Activated naive CD8-positive, alpha-beta T cell treated with anti-CD3 and anti-CD28 coated beads, Interleukin-2, amount 10 ng/mL, durations not matched to agents 7 days and 5 days (primary cell): Measurements from ENCODE around the gene FRMPD2. TPM values are rescaled to one million over a fixed set of nuclear protein-coding genes. Genes with fewer than 3 reads are reported as not detected.

Experiments used
- ATAC-seq: fragments of 150-1000 bp; cut with Tn5 transposase; one replicate; pipeline ENCODE4 v1.10.0; 2021; ENCODE audit warnings: low read depth, moderate library complexity
- POLR2A ChIA-PET: fragments of 350-600 bp; sonication (Branson Sonifier 250); formaldehyde crosslinking; loops from one replicate; lab custom pipeline; 2021; ENCODE audit warnings: antibody characterized with exemption; lab: Charles Lee
- DNase-seq: peaks from one replicate; pipeline ENCODE4 v3.0.0; 2021
- H3K27ac Mint-ChIP-seq: one replicate; pipeline ENCODE4 v1.8.0; 2022; ENCODE audit warnings: mild to moderate bottlenecking, mixed read lengths
- H3K27me3 Mint-ChIP-seq: one replicate; pipeline ENCODE4 v1.8.0; 2022; ENCODE audit warnings: mild to moderate bottlenecking, moderate library complexity, mixed read lengths
- H3K36me3 Mint-ChIP-seq: one replicate; pipeline ENCODE4 v1.8.0; 2021; ENCODE audit warnings: mild to moderate bottlenecking, mixed read lengths
- H3K4me1 Mint-ChIP-seq: one replicate; pipeline ENCODE4 v1.8.0; 2021; ENCODE audit warnings: mixed read lengths
- H3K4me3 Mint-ChIP-seq: one replicate; pipeline ENCODE4 v1.8.0; 2022; ENCODE audit warnings: mild to moderate bottlenecking, moderate library complexity, mixed read lengths
- H3K9me3 Mint-ChIP-seq: one replicate; pipeline ENCODE4 v1.8.0; 2021; ENCODE audit warnings: mixed read lengths
- total RNA-seq, 2 experiments: library from RNA; stranded (reverse); gene quantifications; one replicate each; pipeline ENCODE4 v1.2.3, GENCODE V29; 2021

Gene FRMPD2
- total RNA-seq, 2 experiments from 2014 or later, result not detected

DNA sequence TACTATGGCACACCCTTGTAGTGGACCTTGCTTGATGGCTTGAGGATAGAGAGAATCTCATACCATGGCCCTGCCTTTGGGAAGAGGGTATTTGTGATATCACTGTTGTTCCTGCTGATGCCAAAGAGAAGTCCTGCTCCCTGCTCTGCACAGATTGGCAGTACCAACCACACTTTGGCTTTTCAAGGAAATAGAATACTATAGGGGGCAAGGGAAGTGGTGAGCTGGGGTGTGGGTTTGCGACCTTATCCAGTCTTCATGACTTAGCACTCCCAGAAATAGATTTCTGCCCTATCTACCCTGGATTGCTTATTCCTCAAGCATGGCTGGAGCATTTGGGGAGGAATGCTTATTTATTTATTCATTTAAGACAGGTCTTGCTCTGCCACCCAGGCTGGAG, 25.2 kb upstream of the FRMPD2 start:
- no peak overlapping the region for H3K4me3 Mint-ChIP-seq
- peaks cover 7% of the 10 kb centered on the region for H3K4me1 Mint-ChIP-seq
- POLR2A ChIA-PET, result interaction anchor here (0.7 kb wide), 1 partner anchor 895 kb away, joined by 3 read pairs; no protein-coding TSS in a partner anchor
- peaks cover 6% of the 10 kb centered on the region for H3K27me3 Mint-ChIP-seq
- no peaks in the 10 kb centered on the region for H3K9me3 Mint-ChIP-seq
- no peak for DNase-seq
- H3K27ac Mint-ChIP-seq, result no peak overlapping the region
- no peaks in the 10 kb centered on the region for H3K36me3 Mint-ChIP-seq
- no peak for ATAC-seq

DNA sequence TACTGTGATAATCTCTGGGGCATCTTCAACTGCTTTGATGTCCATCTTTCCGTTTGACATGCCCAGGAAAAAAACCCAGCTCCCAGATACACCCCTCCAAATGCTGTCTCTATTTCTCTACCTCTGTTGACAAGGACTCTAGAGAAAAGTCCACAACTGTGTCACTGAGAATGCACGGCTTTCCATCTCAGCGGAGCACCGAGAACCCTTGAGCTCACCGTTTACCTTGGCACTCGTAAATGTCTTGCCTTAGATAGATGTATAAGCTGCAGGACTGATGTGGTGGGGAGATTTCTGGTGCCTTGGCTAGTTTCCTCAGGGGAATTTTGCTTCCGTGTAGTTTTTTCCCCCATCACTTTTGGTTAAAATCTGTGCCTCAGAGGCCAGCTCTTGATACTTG, 24.6 kb upstream of the FRMPD2 start:
- Mint-ChIP-seq H3K36me3 (no peaks in the 10 kb centered on the region), H3K27ac (no peak overlapping the region), H3K4me3 (no peak overlapping the region), H3K27me3 (peaks cover 7% of the 10 kb centered on the region), H3K9me3 (no peaks in the 10 kb centered on the region), H3K4me1 (peaks cover 7% of the 10 kb centered on the region)
- POLR2A ChIA-PET, result no interaction called here
- no peak for ATAC-seq
- DNase-seq, result no peak

DNA sequence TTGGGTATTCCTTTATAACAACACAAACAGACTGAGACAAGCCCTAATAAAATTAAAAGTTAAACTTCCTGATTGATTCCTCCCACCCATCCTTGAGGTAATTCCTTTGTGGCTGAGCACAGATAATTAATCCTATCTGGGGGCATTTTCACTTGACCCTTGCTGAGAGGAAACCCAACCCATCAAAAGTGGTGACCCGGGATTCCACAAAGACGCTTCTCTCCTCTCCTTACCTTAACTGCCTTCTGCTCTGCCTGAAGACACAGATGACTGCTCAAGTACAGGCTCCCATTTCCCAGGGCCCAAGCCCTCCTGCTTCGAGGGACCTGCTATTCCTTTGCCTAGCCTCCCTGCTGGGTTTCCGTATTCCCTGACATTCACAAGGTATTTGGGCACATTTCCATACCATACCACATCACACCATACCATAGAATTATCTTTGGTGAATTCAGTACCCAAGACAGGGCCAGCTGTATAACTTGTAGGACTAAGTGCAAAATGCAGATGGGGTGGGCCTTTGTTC, 22.1 kb upstream of the FRMPD2 start:
- no peaks in the 10 kb centered on the region for H3K36me3 Mint-ChIP-seq
- peaks cover 5% of the 10 kb centered on the region for H3K27me3 Mint-ChIP-seq
- no peak overlapping the region for H3K4me3 Mint-ChIP-seq
- no peak for DNase-seq
- ATAC-seq, result no peak
- POLR2A ChIA-PET, result no interaction called here
- H3K4me1 Mint-ChIP-seq, result peaks cover 2% of the 10 kb centered on the region
- no peaks in the 10 kb centered on the region for H3K9me3 Mint-ChIP-seq
- H3K27ac Mint-ChIP-seq, result no peak overlapping the region

DNA sequence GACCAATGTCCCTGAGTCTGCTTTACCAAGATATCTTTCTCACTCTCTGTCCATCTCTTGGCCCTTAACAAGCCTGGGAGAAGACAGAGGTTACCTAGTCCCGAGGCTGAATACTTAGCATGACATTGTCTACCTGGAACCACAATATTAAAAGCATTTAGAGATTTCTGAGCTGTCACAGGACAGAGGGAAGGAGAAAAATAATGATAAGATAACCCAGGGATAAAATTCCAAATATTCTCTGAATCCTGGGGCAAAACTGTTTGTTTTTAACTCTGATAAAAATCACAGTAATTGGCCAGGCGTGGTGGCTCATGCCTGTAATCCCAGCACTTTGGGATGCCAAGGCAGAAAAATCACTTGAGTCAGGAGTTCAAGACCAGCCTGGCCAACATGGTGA, 19.9 kb upstream of the FRMPD2 start:
- H3K4me3 Mint-ChIP-seq, result no peak overlapping the region
- POLR2A ChIA-PET, result no interaction called here
- peaks cover 13% of the 10 kb centered on the region for H3K4me1 Mint-ChIP-seq
- no peaks in the 10 kb centered on the region for H3K9me3 Mint-ChIP-seq
- no peak overlapping the region for H3K27ac Mint-ChIP-seq
- ATAC-seq (no peak), DNase-seq (no peak)
- peaks cover 2% of the 10 kb centered on the region for H3K27me3 Mint-ChIP-seq
- H3K36me3 Mint-ChIP-seq, result no peaks in the 10 kb centered on the region

DNA sequence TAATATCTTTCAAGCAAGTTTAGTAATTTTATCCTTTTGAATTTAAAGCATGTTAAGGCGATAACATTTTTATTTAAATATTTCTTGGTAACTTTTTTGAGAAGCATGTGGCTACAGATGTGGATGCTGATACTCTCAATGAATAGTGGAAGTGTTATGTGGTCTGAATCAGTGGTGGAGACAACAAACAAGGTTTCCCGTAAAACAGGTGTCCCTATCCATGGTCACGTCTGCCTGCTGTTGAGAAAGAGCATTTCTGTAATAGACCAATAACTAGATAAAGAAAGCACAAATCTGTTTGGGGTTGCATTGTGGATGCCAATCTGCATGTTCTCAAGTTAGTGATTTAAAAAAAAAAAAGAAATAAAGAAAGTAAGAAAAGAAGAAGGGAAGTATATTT, 18.1 kb upstream of the FRMPD2 start:
- Mint-ChIP-seq H3K4me3 (no peak overlapping the region), H3K36me3 (no peaks in the 10 kb centered on the region), H3K27me3 (peaks cover 2% of the 10 kb centered on the region), H3K9me3 (no peaks in the 10 kb centered on the region), H3K27ac (no peak overlapping the region), H3K4me1 (peaks cover 23% of the 10 kb centered on the region)
- ATAC-seq (no peak), DNase-seq (no peak)
- POLR2A ChIA-PET, result no interaction called here

DNA sequence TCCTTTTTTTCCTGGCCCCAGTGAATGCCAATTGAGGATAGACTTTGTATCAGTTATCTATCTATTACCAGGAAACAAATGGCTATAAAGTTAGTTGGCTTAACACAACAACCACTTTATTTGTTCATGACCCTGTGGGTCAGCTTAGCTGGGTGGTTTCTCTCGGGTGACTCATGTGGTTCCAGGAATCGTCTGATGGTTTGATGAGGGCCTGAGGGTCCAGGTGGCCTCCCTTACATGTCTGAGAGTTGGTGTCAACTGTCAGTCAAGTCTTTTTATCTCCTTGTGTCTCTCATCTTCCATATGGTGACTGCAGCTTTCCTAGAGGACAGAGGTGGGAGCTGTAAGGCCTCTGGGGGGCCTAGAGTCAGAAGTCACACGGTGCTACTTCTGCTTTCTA, 16.7 kb upstream of the FRMPD2 start:
- DNase-seq, result no peak
- Mint-ChIP-seq H3K9me3 (peaks cover 3% of the 10 kb centered on the region), H3K27ac (no peak overlapping the region), H3K36me3 (peaks cover 2% of the 10 kb centered on the region), H3K4me3 (no peak overlapping the region), H3K27me3 (peaks cover 6% of the 10 kb centered on the region), H3K4me1 (peaks cover 25% of the 10 kb centered on the region)
- POLR2A ChIA-PET, result no interaction called here
- no peak for ATAC-seq

DNA sequence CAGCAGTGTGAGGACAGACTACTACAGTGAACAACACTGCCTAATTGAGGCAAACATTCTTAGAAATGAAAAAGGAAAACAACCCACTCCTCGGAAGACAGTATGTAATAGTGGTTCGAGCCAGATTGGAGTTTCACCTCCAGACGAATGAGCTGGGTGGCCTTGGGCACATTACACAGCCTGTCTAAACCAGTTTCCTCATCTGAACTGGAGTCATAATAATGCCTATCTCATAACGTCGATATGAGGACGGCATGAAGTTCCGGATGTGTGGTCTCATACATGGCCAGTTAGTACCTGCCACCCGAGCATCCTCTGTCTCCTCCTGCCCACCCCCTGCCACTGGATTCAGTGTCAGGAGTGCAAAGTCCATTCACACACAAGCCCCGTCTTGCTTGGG, 15.8 kb upstream of the FRMPD2 start:
- Mint-ChIP-seq H3K4me1 (peaks cover 25% of the 10 kb centered on the region), H3K9me3 (peaks cover 4% of the 10 kb centered on the region), H3K27ac (no peak overlapping the region), H3K36me3 (peaks cover 2% of the 10 kb centered on the region), H3K27me3 (peaks cover 9% of the 10 kb centered on the region), H3K4me3 (no peak overlapping the region)
- no peak for DNase-seq
- ATAC-seq, result no peak
- POLR2A ChIA-PET, result no interaction called here

DNA sequence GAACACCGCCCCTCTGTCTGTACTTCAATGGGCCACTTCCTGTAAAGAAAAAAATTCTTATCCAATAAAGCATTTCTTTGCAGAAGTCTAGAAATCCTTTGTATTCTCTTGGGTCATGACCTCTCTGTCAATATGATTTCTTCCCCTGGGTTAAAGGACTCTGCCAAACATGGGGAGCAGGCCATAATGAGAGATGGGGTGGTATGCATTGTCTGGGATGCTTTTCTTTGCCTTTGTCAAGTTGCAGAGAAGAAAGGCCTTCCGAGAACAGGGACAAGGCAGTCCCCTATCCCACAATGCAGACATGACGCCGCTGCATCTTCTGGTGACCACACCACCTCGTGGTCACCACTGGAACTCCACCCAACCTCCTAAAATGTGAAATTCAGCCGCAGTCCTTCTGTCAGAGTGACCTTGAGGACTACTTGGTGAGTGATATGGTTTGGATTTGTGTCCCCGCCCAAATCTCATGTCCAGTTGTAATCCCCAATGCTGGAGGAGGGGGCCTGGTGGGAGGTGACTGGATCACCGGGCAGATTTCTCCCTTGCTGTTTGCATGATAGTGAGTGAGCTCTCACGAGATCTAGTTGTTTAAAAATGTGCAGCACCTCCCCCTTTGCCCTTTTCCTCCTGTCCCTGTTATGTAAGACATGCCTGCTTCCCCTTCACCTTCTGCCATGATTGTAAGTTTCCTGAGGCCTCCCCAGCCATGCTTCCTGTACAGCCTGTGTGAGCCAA, 15.2 kb upstream of the FRMPD2 start:
- Mint-ChIP-seq H3K9me3 (peaks cover 4% of the 10 kb centered on the region), H3K4me3 (no peak overlapping the region), H3K4me1 (peaks cover 25% of the 10 kb centered on the region), H3K27ac (no peak overlapping the region), H3K36me3 (peaks cover 2% of the 10 kb centered on the region), H3K27me3 (peaks cover 10% of the 10 kb centered on the region)
- ATAC-seq, result peak; percentile 52
- DNase-seq, result peak; percentile 53
- POLR2A ChIA-PET, result no interaction called here

DNA sequence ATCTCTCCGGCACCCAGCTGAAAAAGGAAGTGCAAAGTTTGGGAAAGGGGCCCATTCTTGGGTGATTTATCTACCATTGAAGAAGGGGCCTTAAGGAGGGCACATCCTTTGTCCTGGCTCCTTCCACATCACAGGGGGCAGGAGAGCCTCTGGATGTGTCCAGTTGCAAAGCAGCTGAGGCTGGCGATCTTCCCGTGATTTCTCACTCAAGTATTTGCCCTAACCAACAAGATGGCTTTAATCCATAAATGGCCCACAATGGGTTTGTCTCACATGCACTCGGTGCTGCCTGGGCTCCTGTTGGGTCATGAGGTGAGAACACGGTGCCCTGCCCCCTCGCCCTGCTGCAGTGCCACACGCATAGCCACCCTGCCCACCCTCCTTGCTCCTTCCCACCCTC, 14.2 kb upstream of the FRMPD2 start:
- POLR2A ChIA-PET, result no interaction called here
- Mint-ChIP-seq H3K4me1 (peaks cover 25% of the 10 kb centered on the region), H3K27me3 (peaks cover 8% of the 10 kb centered on the region), H3K27ac (no peak overlapping the region), H3K36me3 (peaks cover 2% of the 10 kb centered on the region), H3K9me3 (peaks cover 7% of the 10 kb centered on the region), H3K4me3 (no peak overlapping the region)
- DNase-seq (no peak), ATAC-seq (no peak)

DNA sequence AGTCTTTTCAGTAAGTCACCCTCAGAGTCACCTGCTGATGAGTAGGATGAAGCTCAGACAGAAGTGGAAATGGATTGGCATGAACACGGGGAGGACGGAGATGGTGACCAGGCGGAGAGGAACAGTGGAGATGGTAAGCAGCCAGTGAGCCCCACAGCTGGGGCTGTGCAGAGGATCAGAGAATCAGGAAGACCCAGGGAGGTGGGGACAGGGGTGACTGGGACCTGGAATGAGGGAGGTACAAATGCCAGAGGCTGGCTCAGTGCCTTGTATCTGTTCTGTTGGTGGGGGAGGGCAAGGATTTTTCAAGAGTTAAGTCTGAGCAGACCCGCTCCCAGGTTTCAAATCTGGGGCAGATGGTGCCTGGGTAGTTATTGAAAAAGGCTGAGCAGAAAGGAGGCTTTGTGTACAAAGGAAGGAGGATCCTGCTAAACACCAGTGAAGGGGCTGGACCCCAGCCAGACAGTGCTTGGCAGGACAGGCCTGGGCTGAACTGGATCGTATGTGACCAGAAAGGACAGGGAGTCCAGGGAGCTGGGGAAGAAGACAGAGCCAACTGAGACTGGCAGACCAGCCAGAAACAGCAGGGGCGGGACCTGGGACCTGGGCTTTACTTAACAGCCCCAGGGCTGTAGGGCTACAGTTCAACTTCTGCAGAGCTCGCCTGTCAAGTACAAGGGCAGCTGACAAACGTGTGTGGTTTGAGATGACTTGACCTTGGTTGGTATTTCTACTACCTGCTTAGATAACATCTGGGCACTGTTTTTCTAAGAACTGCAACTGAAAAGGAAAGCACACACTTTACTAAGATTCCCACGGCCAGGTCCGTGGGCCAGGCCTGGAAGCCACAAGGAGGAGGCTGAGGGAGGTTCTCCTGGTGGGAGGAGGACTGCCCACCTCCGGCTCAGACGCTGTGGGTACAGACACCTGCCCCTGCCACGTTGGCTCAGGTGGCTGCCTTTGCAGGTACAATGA, 13.2 kb upstream of the FRMPD2 start:
- H3K4me1 Mint-ChIP-seq, result peaks cover 25% of the 10 kb centered on the region
- H3K27ac Mint-ChIP-seq, result no peak overlapping the region
- peaks cover 2% of the 10 kb centered on the region for H3K36me3 Mint-ChIP-seq
- peaks cover 8% of the 10 kb centered on the region for H3K27me3 Mint-ChIP-seq
- ATAC-seq (peak; percentile 33), DNase-seq (no peak)
- POLR2A ChIA-PET, result no interaction called here
- no peak overlapping the region for H3K4me3 Mint-ChIP-seq
- peaks cover 8% of the 10 kb centered on the region for H3K9me3 Mint-ChIP-seq

DNA sequence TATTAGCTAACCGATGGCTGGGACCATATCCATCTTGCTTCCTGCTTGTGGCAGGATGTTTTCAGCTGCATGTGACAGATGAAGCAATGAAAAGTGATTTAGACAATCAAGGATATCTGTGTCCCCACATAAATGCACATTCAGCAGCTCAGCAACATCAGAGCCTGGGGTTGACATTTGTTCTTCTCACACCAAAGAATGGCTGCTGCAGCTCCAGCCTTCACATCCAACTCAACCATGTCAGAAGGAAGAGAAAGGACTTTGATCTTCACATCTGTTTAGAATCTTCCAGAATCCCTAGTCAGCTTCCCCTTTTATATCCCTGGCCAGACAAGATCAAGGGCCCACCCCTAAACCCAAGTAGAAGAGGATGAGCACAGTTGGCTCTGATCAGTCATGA, 11.9 kb upstream of the FRMPD2 start:
- peaks cover 23% of the 10 kb centered on the region for H3K4me1 Mint-ChIP-seq
- POLR2A ChIA-PET, result no interaction called here

DNA sequence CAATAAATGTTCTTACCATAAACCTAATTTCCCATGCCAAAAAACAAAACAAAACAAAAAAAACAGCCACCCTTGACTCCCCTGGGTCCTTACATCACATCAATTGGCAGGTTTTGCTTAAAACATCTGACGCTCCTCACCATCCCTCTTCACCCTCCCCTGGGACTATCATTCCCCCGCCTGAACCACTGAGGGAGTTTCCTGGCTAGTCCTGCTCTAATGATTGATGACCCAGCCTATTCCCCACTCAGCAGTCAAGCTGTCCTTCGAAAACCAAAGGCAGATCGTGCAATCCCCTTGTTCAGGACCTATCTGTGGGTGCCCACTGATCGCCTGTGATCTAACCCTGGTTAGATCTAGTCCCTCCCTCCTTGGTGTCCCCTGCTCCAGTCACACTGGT, 11.2 kb upstream of the FRMPD2 start:
- Mint-ChIP-seq H3K9me3 (peaks cover 17% of the 10 kb centered on the region), H3K4me3 (no peak overlapping the region), H3K4me1 (peaks cover 19% of the 10 kb centered on the region), H3K27ac (no peak overlapping the region), H3K27me3 (peaks cover 15% of the 10 kb centered on the region), H3K36me3 (peaks cover 2% of the 10 kb centered on the region)
- ATAC-seq (no peak), DNase-seq (no peak)
- POLR2A ChIA-PET, result no interaction called here

More for the DNA sequence above, 11.9 kb upstream of the FRMPD2 start:
- Mint-ChIP-seq H3K27me3 (peaks cover 12% of the 10 kb centered on the region), H3K27ac (no peak overlapping the region), H3K4me3 (no peak overlapping the region), H3K36me3 (peaks cover 2% of the 10 kb centered on the region), H3K9me3 (peaks cover 15% of the 10 kb centered on the region)
- ATAC-seq (no peak), DNase-seq (no peak)

DNA sequence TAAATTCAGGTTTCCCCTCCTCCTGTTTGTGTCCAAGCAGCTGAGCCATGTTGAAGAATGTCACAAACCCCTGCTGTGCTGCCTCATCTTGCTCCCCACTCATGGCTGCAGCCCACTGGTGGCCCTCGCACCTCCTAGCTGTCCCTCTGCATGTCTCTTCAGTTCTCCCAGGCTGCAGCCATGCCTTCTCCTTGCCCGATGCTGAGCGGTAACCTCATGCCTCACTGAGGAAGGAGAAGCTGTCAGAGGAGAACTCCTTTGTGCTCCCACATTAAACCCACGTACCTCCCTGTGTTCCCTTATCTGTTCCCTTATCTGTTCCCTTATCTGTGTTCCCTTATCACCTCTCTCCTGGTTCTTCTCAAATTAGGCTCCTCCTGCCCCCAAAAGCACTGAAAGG, 10.3 kb upstream of the FRMPD2 start:
- H3K4me1 Mint-ChIP-seq, result peaks cover 15% of the 10 kb centered on the region
- peaks cover 2% of the 10 kb centered on the region for H3K36me3 Mint-ChIP-seq
- POLR2A ChIA-PET, result no interaction called here
- H3K9me3 Mint-ChIP-seq, result peaks cover 17% of the 10 kb centered on the region
- ATAC-seq (no peak), DNase-seq (no peak)
- no peak overlapping the region for H3K4me3 Mint-ChIP-seq
- H3K27me3 Mint-ChIP-seq, result peaks cover 15% of the 10 kb centered on the region
- no peak overlapping the region for H3K27ac Mint-ChIP-seq
